Measurements from ENCODE around the gene NIM1K.
"Not testable (repeated sequence)": the region's sequence is repeated elsewhere in the genome, so short reads cannot be mapped to it uniquely, and the experiment has no call there.

Gene NIM1K

GRCh38 chr5:43152946-43153345 lies 39.1 kb upstream of the NIM1K start:
- H3K4me3 ChIP-seq (ENCODE audit: low read depth, low read length) = no peak overlapping the region
- TF ChIP-seq CTCF (IDR thresholded peaks at IDR 0.05; ENCODE audit: borderline replicate concordance, insufficient read depth, low read depth, low read length) = no peak

GRCh38 chr5:43154469-43154868 lies 37.6 kb upstream of the NIM1K start:
- no peak for TF ChIP-seq CTCF (IDR thresholded peaks at IDR 0.05; ENCODE audit: borderline replicate concordance, insufficient read depth, low read depth, low read length)
- no peak overlapping the region for H3K4me3 ChIP-seq (ENCODE audit: low read depth, low read length)

GRCh38 chr5:43155394-43156096 lies 36.5 kb upstream of the NIM1K start:
- H3K4me3 ChIP-seq (ENCODE audit: low read depth, low read length) = no peak overlapping the region
- no peak for TF ChIP-seq CTCF (IDR thresholded peaks at IDR 0.05; ENCODE audit: borderline replicate concordance, insufficient read depth, low read depth, low read length)

- no peak overlapping the region for H3K4me3 ChIP-seq (ENCODE audit: low read depth, low read length)
- no peak for TF ChIP-seq CTCF (IDR thresholded peaks at IDR 0.05; ENCODE audit: borderline replicate concordance, insufficient read depth, low read depth, low read length)
These were observed 35.6 kb upstream of the NIM1K start for GRCh38 chr5:43156388-43156787.

- no peak overlapping the region for H3K4me3 ChIP-seq (ENCODE audit: low read depth, low read length)
- TF ChIP-seq CTCF (IDR thresholded peaks at IDR 0.05; ENCODE audit: borderline replicate concordance, insufficient read depth, low read depth, low read length) = no peak
These were observed 35.0 kb upstream of the NIM1K start for GRCh38 chr5:43157068-43157467.

GRCh38 chr5:43161244-43161643 lies 30.8 kb upstream of the NIM1K start:
- TF ChIP-seq CTCF (IDR thresholded peaks at IDR 0.05; ENCODE audit: borderline replicate concordance, insufficient read depth, low read depth, low read length) = no peak
- no peak overlapping the region for H3K4me3 ChIP-seq (ENCODE audit: low read depth, low read length)

GRCh38 chr5:43164801-43165200 lies 27.2 kb upstream of the NIM1K start:
- not testable (repeated sequence) for H3K4me3 ChIP-seq (ENCODE audit: low read depth, low read length)

All from GM12875 (cell line).